ENCODE measurements around the gene UBE2J2.

DNA sequence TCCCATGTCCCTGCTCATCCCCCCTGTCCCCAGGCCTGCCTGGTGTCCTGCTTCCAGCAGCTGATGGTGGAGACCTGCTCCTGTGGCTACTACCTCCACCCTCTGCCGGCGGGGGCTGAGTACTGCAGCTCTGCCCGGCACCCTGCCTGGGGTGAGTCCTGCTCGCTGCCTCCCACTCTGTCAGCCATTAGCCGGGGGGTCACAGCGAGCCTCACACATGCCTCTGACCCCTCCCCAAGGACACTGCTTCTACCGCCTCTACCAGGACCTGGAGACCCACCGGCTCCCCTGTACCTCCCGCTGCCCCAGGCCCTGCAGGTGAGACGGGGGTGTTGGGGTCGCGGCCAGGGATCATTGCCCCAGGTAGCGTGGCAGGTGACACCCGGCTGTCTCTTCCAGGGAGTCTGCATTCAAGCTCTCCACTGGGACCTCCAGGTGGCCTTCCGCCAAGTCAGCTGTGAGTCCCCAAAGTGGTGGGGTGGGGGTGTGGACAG is 16.6 kb upstream of the UBE2J2 start:
- no peak for TF ChIP-seq EZH2phosphoT487 (IDR thresholded peaks at IDR 0.05; ENCODE audit: insufficient read depth, low read depth)
- no peak for TF ChIP-seq EZH2 (IDR thresholded peaks at IDR 0.05; ENCODE audit: insufficient read depth, poor library complexity, severe bottlenecking)
